C1 segment of cervical spinal cord (tissue), 14 donors: Measurements from ENCODE around the gene EPC1.
"Not testable (repeated sequence)": the region's sequence is repeated elsewhere in the genome, so short reads cannot be mapped to it uniquely, and the experiment has no call there.

Experiments used
- DNase-seq, 14 donors: peaks; one replicate each; lab custom pipeline; 2025; lab: John Stamatoyannopoulos, UW

EPC1 gene, protein sequence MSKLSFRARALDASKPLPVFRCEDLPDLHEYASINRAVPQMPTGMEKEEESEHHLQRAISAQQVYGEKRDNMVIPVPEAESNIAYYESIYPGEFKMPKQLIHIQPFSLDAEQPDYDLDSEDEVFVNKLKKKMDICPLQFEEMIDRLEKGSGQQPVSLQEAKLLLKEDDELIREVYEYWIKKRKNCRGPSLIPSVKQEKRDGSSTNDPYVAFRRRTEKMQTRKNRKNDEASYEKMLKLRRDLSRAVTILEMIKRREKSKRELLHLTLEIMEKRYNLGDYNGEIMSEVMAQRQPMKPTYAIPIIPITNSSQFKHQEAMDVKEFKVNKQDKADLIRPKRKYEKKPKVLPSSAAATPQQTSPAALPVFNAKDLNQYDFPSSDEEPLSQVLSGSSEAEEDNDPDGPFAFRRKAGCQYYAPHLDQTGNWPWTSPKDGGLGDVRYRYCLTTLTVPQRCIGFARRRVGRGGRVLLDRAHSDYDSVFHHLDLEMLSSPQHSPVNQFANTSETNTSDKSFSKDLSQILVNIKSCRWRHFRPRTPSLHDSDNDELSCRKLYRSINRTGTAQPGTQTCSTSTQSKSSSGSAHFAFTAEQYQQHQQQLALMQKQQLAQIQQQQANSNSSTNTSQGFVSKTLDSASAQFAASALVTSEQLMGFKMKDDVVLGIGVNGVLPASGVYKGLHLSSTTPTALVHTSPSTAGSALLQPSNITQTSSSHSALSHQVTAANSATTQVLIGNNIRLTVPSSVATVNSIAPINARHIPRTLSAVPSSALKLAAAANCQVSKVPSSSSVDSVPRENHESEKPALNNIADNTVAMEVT

GRCh38 chr10:32346551-32347362 lies at the start of gene EPC1:
EPC1 (minus strand) TSS chr10:32347158; CDS start chr10:32346915, 243 bp downstream.
- peak; percentile 36 to 94 (median 88) for DNase-seq

- DNase-seq, result no peak
These were observed 47.0 kb upstream of the EPC1 start for GRCh38 chr10:32393911-32394310.

DNA sequence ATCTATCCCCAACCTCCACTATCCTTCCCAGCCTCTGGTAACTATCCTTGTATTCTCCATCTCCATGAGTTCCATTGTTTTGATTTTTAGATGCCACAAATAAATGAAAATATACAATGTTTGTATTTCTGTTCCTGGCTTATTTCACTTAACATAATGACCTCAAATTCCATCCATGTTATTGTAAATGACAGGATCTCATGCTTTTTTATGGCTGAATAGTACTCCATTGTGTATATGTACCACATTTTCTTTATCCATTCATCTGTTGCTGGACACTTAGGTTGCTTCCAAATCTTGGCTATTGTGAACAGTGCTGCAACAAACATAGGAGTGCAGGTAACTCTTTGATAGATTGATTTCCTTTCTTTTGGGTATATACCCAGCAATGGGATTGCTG lies 45.3 kb upstream of the EPC1 start:
- not testable (repeated sequence) for DNase-seq

DNA sequence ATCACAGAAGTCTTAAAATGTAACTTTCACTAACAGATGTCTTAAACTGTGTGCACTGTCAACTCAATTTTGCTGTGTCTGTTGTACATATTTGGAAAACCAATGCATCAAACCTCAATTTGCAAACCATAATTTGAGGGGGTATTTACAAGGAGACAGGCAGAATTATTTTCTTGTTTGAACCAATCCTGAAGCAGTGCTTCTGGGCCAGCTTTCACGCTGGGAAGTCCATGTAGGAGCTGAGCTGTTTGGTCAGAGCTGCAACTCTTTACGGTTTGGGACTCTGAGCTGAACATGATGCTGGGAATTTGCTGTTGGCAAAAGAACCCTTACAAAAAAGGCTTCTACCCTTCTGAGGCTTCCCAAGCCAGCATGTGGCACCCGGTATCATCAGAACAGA lies 43.2 kb upstream of the EPC1 start:
- no peak for DNase-seq

GRCh38 chr10:32388258-32389027 lies 41.5 kb upstream of the EPC1 start:
- no peak for DNase-seq

DNA sequence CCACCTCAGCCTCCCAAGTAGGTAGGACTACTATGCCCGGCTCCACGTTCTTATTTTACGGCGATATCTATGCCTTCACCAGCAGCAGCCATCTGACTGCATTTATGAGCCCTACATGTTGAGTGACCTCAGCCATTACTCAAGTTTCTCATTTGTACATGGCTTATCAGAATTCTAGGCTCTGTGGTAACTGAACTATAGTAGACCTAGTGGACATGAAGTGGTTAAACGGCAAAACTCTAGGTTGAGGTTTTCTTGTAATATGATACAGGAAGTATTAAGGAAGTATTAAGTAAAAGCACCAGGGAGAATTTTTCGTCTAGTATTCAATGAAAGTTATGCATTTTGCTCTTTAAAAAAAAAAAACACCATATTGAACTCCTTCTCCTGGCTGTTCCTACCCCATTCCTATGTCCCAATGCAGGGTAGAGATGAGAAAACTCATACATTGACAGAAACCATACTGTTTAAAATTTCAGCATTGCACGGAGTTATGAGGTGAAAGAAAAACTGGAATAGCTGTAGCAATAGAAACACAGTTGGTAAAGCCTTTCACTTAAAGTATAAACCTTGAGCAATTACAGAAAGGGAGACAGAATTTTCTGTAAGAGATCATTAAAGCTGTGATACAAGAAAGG lies 39.8 kb upstream of the EPC1 start:
- no peak for DNase-seq

DNA sequence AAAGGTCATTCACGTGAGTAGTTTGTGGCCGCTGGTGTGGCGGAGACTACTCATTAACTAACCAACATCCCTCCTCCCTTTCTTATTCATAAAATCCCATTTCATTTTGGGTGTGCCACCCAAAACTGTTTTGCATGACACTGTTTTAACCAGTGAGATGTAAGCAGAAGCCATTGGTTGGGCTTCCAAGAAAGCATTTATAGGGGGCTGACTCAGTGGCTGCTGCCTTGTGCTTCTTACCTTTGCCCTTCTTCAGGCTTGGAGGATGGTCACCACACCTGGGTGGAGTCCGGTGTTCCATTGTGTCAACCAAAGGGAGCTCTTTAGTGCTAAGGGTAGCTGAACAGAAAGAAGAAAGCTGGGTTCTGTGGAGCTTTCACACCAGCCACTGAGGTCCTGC lies 37.2 kb upstream of the EPC1 start:
- no peak for DNase-seq

DNA sequence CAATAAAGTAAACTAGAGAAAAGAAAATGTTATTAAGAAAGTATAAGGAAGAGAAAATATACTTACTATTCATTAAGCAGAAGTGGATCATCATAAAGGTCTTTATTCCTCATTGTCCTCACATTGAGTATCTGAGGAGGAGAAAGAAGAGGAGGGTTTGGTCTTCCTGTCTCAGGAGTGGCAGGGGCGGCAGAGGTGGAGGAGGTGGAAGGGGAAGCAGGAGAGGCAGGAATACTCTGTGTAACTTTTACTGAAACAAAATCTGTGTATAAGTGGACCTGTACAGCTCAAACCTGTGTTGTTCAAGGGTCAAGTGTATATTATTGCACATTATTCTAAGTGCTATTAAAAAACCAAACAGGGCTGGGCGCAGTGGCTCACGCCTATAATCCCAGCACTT lies 34.2 kb upstream of the EPC1 start:
- no peak for DNase-seq

DNA sequence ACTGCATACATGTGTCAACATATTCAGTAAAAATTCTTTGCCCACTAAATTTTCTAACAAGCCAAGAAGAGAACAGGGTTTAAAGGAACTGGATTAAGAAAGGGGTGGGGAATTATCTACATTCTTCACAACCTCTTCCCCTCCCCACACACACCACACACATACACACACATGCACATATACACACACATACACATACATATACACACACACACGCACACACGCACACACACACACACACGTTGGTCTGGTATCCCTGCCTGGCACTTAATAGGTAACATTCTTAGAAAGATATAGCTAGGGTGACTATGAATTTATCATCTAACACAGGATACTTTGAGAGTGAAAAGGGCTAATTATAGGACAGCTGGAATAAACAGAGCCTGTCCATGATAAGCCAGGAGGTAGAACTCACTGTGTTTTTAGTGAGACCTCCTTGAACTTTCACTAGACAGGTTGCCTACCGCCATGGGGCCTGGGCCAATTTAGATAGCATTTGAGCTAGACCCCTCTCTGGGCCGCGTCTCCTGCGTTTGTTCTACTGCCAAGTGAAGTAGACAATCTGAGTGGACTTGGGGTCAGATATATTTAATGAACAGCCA lies 33.1 kb upstream of the EPC1 start:
- no peak for DNase-seq

DNA sequence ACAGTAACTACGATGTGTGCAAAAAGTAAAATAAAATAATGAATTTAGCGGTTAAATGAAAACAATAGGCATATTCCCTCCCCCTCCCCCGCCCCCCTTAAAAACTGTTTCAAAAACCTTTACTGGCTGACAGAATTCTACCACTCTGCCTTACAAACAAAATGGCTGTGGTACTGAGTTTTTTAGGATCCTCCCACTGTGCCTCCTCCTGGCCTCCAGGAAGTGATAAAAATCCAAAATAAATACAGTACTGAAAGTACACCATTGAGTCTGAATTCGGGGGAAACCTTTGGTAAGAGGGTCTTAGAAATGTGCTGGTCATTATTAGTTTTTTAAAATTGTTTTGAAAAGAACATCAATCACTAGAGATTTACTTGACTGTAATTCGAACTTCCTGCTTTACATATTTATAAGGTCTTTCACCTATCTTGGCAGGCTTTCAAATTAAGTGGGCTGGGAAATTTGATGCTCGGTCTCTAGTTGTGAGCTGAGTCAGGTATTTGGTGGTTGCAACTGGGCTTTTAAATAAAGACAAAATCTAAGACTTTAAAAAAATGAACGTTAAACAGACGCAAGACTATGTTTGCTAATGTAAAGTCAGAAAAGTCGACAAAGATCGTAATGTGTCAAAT lies 32.5 kb upstream of the EPC1 start:
- DNase-seq, result peak in 2 of 14 donors; percentile 9 to 53

- DNase-seq, result peak; percentile 35 to 96 (median 88)
These were observed 31.7 kb upstream of the EPC1 start for GRCh38 chr10:32378363-32379317.

GRCh38 chr10:32377458-32378259 lies 30.7 kb upstream of the EPC1 start:
- DNase-seq, result peak in 3 of 14 donors; percentile 8 to 77 (median 13)

- DNase-seq, result no peak
These were observed 29.8 kb upstream of the EPC1 start for GRCh38 chr10:32376771-32377170.

DNA sequence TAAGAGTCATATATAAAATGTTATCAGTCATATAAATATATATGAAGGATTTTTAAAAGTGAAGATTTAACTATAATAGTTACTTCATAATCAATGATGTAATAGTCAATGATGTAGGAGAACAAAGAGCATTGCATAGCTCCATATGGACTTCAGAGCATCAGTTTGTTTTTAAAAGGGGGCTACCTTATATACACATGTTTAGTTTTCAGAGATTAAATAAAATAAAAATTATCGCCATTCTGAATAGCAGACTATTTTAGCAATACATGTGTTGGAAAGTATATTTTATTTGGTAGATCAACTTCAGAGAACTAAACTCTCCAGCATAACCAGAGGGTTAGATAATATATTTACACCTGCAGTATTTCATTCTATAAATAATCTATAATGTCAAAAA lies 29.1 kb upstream of the EPC1 start:
- DNase-seq, result no peak

DNA sequence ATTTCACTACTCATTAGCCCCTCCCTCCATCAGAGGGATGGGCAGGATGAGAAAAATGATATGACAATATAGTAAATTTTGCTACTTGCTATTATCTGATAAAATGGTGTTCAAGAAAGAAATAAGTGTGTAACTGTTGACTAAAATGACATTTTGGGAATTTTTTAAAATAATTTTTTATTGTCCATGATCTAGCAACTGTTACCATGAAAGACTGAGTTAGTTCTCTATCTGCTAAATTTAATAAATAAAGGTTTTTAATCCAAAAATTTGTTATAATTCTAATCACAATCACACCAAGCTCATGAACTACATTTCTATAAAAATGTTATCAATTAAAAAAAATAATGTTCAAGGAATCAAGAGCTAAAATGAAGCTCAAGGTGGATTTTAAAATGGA lies 28.7 kb upstream of the EPC1 start:
- no peak for DNase-seq

GRCh38 chr10:32374605-32375004 lies 27.6 kb upstream of the EPC1 start:
- DNase-seq, result no peak

DNA sequence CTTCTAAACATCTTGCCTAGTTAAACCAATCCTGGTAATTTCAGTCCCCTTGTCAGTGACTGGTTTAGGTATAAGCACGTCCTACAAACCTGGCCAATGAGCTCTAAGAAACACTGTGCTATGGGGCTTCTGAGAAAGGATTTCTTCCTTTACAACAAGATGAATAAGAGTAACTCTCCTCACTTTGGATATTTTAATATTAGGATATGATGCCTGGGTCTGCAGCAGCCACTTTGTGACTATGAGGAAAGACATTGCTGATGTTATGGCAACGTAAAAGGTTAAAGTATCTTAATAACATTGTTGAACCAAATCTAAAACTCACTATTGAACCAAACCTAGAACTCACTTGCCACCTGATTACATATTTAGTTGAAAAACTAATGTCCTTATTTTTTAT lies 26.5 kb upstream of the EPC1 start:
- no peak for DNase-seq

- DNase-seq, result no peak
These were observed 26.1 kb upstream of the EPC1 start for GRCh38 chr10:32373031-32373430.
